Epithelial cell of proximal tubule (primary cell): ENCODE measurements around the gene THAP2. TPM values are rescaled to one million over a fixed set of nuclear protein-coding genes. Genes with fewer than 3 reads are reported as not detected.
A peak's percentile ranks its signal among the peaks of the same experiment; 100 is the strongest.

Source experiments
- DNase-seq: peaks from one replicate; pipeline ENCODE4 v3.0.0-alpha.2; 2011; ENCODE audit warnings: low read depth
- H3K4me3 ChIP-seq: 2 replicates; pipeline ENCODE4 v1.5.1; 2011; ENCODE audit warnings: low read depth, mild to moderate bottlenecking, low read length
- CTCF ChIP-seq: conservative IDR thresholded peaks from 2 replicates; pipeline ENCODE4 v1.5.1; 2012; ENCODE audit warnings: low read depth, mild to moderate bottlenecking, low read length
- total RNA-seq: library from RNA; depleted of rRNA; stranded (reverse); fragments of >200 nt; gene quantifications from 2 replicates; pipeline ENCODE4 v1.2.3, GENCODE V29; 2015

THAP2 gene
- total RNA-seq, 1 donor from 2014 or later, result 1.4 TPM

DNA sequence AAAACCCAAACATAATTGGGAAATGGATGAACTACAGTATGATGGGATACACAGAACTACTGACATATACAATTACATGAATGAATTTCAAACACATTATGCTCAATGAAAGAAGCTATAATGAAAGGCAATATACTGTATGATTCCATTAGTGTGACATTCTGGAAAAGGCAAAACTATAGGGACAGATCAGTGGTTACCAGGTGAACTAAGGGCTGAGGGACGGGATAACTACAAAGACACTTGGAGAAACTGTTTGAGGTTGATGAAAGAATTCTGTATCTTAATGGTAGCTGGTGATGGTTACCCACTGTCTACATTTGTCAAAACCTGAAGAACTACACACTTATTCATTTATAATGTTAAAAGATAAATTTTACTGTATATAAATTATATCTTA, 8.2 kb upstream of the THAP2 start:
- DNase-seq, result no peak
- no peak for TF ChIP-seq CTCF
- H3K4me3 ChIP-seq, result no peak overlapping the region

GRCh38 chr12:71656740-71657139, 7.4 kb upstream of the THAP2 start:
- DNase-seq, result no peak
- no peak for TF ChIP-seq CTCF

GRCh38 chr12:71661977-71662530, 2.0 kb upstream of the THAP2 start:
- H3K4me3 ChIP-seq, result peak overlapping the region; percentile 93
- DNase-seq, result no peak
- no peak for TF ChIP-seq CTCF

More at GRCh38 chr12:71656740-71657139, 7.4 kb upstream of the THAP2 start:
- no peak overlapping the region for H3K4me3 ChIP-seq

DNA sequence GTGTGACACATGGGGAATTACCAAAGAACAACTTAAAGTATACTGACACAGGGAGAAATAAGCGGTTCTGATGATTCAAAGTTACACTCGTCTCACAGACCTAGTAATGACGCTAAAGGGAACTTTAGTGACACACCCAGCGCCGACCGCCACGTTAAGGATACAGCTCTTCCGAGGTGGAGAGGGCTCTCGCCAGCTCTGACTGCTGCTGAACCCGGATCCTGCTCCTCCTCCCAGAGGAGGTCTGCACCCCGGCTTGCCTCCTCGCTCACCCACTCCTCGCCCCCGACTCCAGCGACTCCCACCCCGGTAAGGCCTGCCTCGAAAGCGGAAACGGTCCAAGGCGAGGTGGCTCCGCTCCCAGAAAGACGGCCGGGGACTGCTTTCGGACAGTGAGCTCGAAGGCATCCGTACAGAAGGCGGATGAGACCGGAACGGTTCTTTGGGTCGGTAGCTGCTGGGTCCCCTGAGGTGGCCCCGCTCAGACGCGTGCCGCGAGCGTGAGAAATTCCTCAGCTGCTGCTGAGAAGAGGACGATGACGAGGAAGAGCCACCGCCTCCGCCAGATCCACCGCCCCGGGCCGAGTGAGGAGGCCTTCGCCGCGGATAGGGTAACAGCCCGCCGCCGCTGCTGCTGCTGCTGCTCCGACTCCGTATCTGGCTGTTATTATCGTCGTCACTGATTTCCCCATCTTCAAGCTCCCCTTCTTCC, 1.1 kb upstream of the THAP2 start:
- no peak for TF ChIP-seq CTCF
- no peak for DNase-seq
- H3K4me3 ChIP-seq, result peak overlapping the region; percentile 93

DNA sequence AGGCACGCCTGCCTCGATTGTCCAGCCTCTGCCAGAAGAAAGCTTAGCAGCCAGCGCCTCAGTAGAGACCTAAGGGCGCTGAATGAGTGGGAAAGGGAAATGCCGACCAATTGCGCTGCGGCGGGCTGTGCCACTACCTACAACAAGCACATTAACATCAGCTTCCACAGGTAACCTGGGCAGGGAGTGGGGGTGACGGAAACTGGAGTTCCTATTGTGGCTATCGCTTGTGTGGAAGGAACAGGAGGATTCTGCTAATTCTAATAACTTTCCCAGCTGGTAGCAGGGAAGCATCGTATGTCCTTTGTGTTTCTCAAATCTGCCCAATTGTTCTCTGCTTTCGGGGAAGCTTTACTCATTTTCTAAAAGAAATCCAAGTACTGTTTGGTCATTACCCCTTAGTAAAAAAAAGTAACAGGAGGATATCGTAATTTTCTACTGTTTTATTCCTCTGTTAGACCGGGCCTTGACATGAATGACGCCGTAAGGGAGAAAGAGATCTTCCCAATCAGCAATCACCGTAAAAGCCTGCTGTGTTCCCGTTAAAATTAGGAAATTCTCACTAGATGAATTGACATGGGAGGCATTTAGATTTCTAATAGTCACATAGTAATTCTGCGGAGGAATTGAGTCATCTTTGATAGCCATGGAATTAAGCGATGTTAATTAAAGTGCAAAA, 449 bp downstream of the THAP2 start:
- no peak for DNase-seq
- H3K4me3 ChIP-seq, result peak overlapping the region; percentile 93
- no peak for TF ChIP-seq CTCF

- no peak for TF ChIP-seq CTCF
- no peak for DNase-seq
- H3K4me3 ChIP-seq, result peak overlapping the region; percentile 93
Measured at GRCh38 chr12:71665090-71665463, 976 bp downstream of the THAP2 start.
